ENCODE measurements around the gene ARL16.

Gene ARL16

GRCh38 chr17:81723651-81724209 lies 40.1 kb upstream of the ARL16 start:
- TF ChIP-seq, protein P1, sequence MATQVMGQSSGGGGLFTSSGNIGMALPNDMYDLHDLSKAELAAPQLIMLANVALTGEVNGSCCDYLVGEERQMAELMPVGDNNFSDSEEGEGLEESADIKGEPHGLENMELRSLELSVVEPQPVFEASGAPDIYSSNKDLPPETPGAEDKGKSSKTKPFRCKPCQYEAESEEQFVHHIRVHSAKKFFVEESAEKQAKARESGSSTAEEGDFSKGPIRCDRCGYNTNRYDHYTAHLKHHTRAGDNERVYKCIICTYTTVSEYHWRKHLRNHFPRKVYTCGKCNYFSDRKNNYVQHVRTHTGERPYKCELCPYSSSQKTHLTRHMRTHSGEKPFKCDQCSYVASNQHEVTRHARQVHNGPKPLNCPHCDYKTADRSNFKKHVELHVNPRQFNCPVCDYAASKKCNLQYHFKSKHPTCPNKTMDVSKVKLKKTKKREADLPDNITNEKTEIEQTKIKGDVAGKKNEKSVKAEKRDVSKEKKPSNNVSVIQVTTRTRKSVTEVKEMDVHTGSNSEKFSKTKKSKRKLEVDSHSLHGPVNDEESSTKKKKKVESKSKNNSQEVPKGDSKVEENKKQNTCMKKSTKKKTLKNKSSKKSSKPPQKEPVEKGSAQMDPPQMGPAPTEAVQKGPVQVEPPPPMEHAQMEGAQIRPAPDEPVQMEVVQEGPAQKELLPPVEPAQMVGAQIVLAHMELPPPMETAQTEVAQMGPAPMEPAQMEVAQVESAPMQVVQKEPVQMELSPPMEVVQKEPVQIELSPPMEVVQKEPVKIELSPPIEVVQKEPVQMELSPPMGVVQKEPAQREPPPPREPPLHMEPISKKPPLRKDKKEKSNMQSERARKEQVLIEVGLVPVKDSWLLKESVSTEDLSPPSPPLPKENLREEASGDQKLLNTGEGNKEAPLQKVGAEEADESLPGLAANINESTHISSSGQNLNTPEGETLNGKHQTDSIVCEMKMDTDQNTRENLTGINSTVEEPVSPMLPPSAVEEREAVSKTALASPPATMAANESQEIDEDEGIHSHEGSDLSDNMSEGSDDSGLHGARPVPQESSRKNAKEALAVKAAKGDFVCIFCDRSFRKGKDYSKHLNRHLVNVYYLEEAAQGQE (IDR thresholded peaks at IDR 0.05; ENCODE audit: insufficient read depth in 1 of 2, low read depth in 2 of 2, low read length in 2 of 2): no peak

DNA sequence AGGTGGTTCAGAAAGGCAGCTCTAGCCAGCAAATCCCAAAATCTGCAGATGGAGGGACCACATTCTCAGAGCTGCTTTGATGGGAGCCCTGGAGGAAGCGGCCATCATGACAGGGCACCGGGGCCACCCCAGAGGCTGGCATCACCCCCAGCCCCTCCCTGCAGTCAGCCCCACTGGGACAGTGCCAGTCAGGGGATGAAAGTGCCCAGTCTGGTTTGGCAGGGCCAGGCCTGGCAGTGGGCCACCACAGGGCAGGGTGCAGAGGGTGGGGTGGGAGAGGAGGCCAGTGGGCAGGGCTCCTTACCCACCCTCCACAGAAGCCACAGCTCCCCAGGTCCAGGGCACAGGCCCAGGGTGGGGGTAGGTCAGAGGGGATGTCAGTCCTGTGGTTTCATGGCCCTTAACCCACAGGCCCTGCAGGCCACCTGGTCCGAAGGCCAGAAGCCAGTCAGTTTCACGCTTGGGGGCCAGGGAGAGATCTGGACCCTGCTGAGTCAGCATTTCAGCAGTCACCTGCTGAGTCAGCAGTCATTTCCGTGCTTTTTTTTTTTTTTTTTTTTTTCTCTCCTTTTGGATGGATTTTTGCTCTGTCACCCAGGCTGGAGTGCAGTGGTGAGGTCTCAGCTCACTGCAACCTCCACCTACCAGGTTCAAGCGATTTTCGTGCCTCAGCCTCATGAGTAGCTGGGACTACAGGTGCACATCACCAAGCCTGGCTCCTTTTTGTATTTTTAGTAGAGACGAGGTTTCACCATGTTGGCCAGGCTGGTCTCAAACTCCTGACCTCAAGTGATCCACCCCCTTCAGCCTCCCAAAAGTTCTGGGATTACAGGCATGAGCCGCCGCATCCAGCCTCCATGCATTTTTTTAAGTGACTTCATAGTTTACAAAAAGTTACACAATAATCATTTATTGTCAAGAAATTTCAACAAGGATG lies 38.9 kb upstream of the ARL16 start:
- TF ChIP-seq FOXP2 (optimal IDR thresholded peaks at IDR 0.05; ENCODE audit: borderline replicate concordance, extremely low read depth, extremely low read length, insufficient read depth): no peak
- TF ChIP-seq, protein P1 (IDR thresholded peaks at IDR 0.05; ENCODE audit: insufficient read depth in 1 of 2, low read depth in 2 of 2, low read length in 2 of 2): no peak
- no peak for TF ChIP-seq POLR2AphosphoS5 (IDR thresholded peaks at IDR 0.05; ENCODE audit: low read depth, low read length)
- TF ChIP-seq TAF1 (IDR thresholded peaks at IDR 0.05; ENCODE audit: borderline replicate concordance, insufficient read depth, low read length): no peak
- no peak for TF ChIP-seq SIN3A (IDR thresholded peaks at IDR 0.05; ENCODE audit: borderline replicate concordance, insufficient read depth, low read length)

GRCh38 chr17:81720267-81721071 lies 36.9 kb upstream of the ARL16 start:
- no peak; the same call in 1 of the 2 replicates for TF ChIP-seq POLR2AphosphoS5 (IDR thresholded peaks at IDR 0.05; ENCODE audit: low read depth, low read length)
- TF ChIP-seq, protein P1 (IDR thresholded peaks at IDR 0.05; ENCODE audit: insufficient read depth in 1 of 2, low read depth in 2 of 2, low read length in 2 of 2): no peak

DNA sequence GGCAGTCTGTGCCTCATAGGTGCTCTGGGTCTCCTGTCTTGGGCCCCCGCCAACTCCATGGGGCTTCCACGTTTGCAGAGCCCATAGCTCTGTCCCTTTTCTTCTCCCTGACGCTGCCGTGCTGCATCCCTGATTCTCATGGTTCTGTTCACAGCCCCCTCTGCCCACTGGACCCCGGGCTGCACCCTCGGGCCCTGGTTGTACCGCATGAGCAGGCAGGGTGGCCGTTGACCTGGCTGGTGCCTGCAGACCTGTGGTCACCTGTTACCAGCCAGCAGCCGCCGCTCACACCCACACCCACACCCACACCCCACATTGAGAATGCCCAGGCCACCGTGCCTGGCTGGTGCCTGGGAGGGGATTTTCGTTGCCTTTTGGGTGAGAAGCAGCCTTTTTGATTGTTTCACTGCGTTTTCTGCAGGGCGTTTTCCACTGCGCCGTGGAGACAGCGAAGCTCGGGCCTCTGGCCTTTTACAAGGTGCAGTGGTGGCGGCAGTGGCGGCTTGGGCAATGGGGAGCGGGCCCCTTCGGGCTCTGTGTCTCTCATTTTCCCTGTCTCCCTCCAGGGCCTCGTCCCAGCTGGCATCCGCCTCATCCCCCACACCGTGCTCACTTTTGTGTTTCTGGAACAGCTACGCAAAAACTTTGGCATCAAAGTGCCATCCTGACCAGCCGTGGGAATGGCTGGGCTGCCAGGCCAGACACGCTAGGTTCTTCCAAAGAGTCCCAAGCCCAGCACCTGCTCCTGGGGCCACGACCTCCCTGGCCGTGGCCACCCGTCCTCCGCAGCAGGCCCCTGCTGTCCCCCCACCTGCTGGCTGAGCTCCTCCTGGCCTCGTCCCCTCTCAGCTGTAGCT lies 36.0 kb upstream of the ARL16 start:
- TF ChIP-seq POLR2AphosphoS5 (IDR thresholded peaks at IDR 0.05; ENCODE audit: low read depth, low read length) (no peak), SIN3A (IDR thresholded peaks at IDR 0.05; ENCODE audit: borderline replicate concordance, insufficient read depth, low read length) (no peak), TAF1 (IDR thresholded peaks at IDR 0.05; ENCODE audit: borderline replicate concordance, insufficient read depth, low read length) (no peak), FOXP2 (optimal IDR thresholded peaks at IDR 0.05; ENCODE audit: borderline replicate concordance, extremely low read depth, extremely low read length, insufficient read depth) (no peak)
- TF ChIP-seq, protein P1 (IDR thresholded peaks at IDR 0.05; ENCODE audit: insufficient read depth in 1 of 2, low read depth in 2 of 2, low read length in 2 of 2): no peak
